ENCODE measurements around the gene WWC1.
"Not testable (repeated sequence)": the region's sequence is repeated elsewhere in the genome, so short reads cannot be mapped to it uniquely, and the experiment has no call there.

WWC1 gene

GRCh38 chr5:168434001-168434400, 142.6 kb downstream of the WWC1 start:
- CTCF ChIA-PET, result no interaction called here
- no peak for TF ChIP-seq CTCF (conservative IDR thresholded peaks at IDR 0.05; ENCODE audit: low read depth)
- POLR2A ChIA-PET (ENCODE audit: low non-redundant PET), result no interaction called here
- H3K27ac ChIP-seq, result no peak overlapping the region
- DNase-seq (ENCODE audit: low spot score), result no peak

GRCh38 chr5:168434746-168435321, 143.4 kb downstream of the WWC1 start:
- no peak for DNase-seq (ENCODE audit: low spot score)
- CTCF ChIA-PET, result no interaction called here
- TF ChIP-seq CTCF (conservative IDR thresholded peaks at IDR 0.05; ENCODE audit: low read depth), result no peak
- POLR2A ChIA-PET (ENCODE audit: low non-redundant PET), result no interaction called here
- H3K27ac ChIP-seq, result no peak overlapping the region

DNA sequence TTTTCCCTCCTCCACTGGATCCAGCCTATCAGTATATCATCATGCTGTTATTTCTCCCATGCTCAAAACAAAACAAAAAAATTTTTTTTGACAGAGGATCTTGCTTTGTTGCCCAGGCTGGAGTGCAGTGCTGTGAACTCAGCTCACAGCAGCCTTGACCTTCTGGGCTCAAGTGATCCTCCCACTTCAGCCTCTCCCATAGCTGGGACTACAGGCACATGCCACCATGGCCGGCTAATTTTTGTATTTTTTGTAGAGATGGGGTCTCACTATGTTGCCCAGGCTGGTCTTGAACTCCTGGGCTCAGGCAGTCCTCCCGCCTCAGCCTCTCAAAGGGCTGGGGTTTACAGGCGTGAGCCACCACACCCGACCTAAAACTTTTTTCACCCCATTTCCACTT, 143.9 kb downstream of the WWC1 start:
- DNase-seq (ENCODE audit: low spot score); POLR2A ChIA-PET (ENCODE audit: low non-redundant PET); H3K27ac ChIP-seq; CTCF ChIA-PET: not testable (repeated sequence)

- DNase-seq (ENCODE audit: low spot score), result no peak
- H3K27ac ChIP-seq, result no peak overlapping the region
- POLR2A ChIA-PET (ENCODE audit: low non-redundant PET), result no interaction called here
- CTCF ChIA-PET, result interaction anchor here (0.7 kb wide), 1 partner anchor 1621 kb away, joined by 3 read pairs; no protein-coding TSS in a partner anchor
- no peak for TF ChIP-seq CTCF (conservative IDR thresholded peaks at IDR 0.05; ENCODE audit: low read depth)
These were observed 146.9 kb downstream of the WWC1 start for GRCh38 chr5:168438349-168438748.

DNA sequence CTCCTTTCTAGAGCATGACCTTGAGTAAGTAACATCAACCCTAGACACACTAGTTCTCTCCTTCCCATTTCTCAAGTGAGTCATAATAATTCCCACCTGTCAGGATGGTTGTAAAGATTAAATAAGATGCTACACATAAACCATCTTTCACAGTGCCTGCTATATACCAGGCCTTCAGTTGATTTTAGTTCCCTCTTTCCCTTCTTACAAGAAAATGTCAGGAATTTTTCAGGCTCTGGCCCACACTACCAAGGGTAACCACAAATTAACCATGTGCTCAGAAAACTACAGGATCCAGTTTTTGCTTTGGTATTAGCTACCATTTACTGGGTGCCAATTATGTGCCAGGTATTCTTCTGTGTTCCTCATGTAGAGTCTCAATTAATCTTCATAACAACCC, 152.1 kb downstream of the WWC1 start:
- CTCF ChIA-PET, result no interaction called here
- no peak for TF ChIP-seq CTCF (conservative IDR thresholded peaks at IDR 0.05; ENCODE audit: low read depth)
- POLR2A ChIA-PET (ENCODE audit: low non-redundant PET), result no interaction called here
- no peak for DNase-seq (ENCODE audit: low spot score)
- no peak overlapping the region for H3K27ac ChIP-seq

DNA sequence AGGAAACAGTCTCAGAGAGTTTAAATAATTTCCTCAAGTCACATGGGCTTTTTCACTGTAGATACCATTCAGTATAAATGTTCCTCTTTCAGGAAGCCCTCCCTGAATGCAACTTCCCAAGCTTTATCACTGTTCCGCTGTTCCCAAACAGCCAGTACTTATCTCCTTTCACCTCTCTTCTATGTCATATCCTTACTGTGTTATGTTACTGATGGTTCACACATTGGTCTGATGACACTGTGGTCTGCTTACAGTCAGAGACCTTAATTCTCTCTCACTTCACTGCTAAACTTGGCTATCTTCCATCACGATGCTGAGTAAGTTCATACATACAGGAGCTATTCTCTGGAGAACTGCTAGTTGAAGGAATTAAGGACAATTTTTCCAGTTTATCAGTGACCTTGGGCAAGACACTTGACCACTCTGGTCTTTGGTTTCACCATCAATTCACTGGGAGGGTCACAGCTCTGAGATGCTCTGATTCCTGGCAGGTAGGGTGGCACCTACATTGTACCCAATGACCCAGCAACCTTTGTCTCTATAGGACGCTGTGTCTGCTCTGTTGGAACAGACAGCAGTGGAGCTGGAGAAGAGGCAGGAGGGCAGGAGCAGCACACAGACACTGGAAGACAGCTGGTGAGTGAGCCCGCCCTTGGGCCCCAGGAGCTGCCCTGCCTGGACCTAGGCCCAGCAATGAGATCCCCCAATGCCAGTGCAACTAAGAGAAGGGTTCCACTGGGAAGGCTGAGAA, 152.7 kb downstream of the WWC1 start:
- POLR2A ChIA-PET (ENCODE audit: low non-redundant PET), result no interaction called here
- no peak for DNase-seq (ENCODE audit: low spot score)
- no peak for TF ChIP-seq CTCF (conservative IDR thresholded peaks at IDR 0.05; ENCODE audit: low read depth)
- CTCF ChIA-PET, result interaction anchor here (0.6 kb wide), 1 partner anchor 175 kb away, joined by 5 read pairs; no protein-coding TSS in a partner anchor
- no peak overlapping the region for H3K27ac ChIP-seq

- no peak for TF ChIP-seq CTCF (conservative IDR thresholded peaks at IDR 0.05; ENCODE audit: low read depth)
- no peak overlapping the region for H3K27ac ChIP-seq
- POLR2A ChIA-PET (ENCODE audit: low non-redundant PET), result no interaction called here
- CTCF ChIA-PET, result no interaction called here
- no peak for DNase-seq (ENCODE audit: low spot score)
These were observed 155.7 kb downstream of the WWC1 start for GRCh38 chr5:168446983-168447619.
